IMR-90 (cell line): Measurements from ENCODE around the gene PATE1. TPM values are rescaled to one million over a fixed set of nuclear protein-coding genes. Genes with fewer than 3 reads are reported as not detected.

Experiments used
- ATAC-seq: fragments of 200-7000 bp; cut with Tn5 transposase; 2 replicates; pipeline ENCODE4 v1.9.1; 2020; ENCODE audit warnings: low read depth, mild to moderate bottlenecking, moderate library complexity
- Bru-seq: library from RNA; stranded (reverse); fragments of 400-500 nt; gene quantifications from one replicate; lab custom pipeline; 2021; lab: Mats Ljungman, UMichigan
- BruChase-seq, 2 experiments: library from RNA; stranded (reverse); fragments of 400-500 nt; gene quantifications; one replicate each; lab custom pipeline; 2021; lab: Mats Ljungman, UMichigan
- BruUV-seq: library from RNA; stranded (reverse); fragments of 400-500 nt; replicated peaks from 2 replicates; lab custom pipeline; 2021; lab: Mats Ljungman, UMichigan
- CTCF ChIA-PET: fragments of 300-600 bp; formaldehyde crosslinking; extraction: SDS; loops from one replicate; lab custom pipeline; 2021; ENCODE audit warnings: antibody characterized with exemption; lab: Yijun Ruan, JAX
- POLR2A ChIA-PET: fragments of 300-600 bp; sonication (Branson Sonifier 250); formaldehyde crosslinking; loops from one replicate; lab custom pipeline; 2022; ENCODE audit warnings: antibody characterized with exemption; ENCODE audit not compliant: unreplicated experiment; lab: Charles Lee
- DNase-seq: peaks from one replicate; pipeline ENCODE4 v3.0.0; 2013
- H2AFZ ChIP-seq: replicated peaks from 2 replicates; pipeline ENCODE3; 2013; ENCODE audit warnings: low read length, mild to moderate bottlenecking; ENCODE audit not compliant: poor library complexity
- H2AK5ac ChIP-seq: 2 replicates; pipeline ENCODE4 v1.6.1; 2013; ENCODE audit warnings: low read depth, low read length, inconsistent platforms
- H2AK9ac ChIP-seq: replicated peaks from 2 replicates; pipeline ENCODE3; 2013; ENCODE audit warnings: mild to moderate bottlenecking, low read depth, low read length, moderate library complexity; ENCODE audit not compliant: poor library complexity
- H2BK120ac ChIP-seq: 2 replicates; pipeline ENCODE4 v1.6.1; 2013; ENCODE audit warnings: low read depth, low read length, inconsistent platforms
- H2BK15ac ChIP-seq: 3 replicates; pipeline ENCODE4 v1.6.1; 2013; ENCODE audit warnings: low read depth, low read length, inconsistent platforms
- H2BK20ac ChIP-seq: 2 replicates; pipeline ENCODE4 v1.6.1; 2013; ENCODE audit warnings: low read depth, mild to moderate bottlenecking, inconsistent platforms, low read length, moderate library complexity
- H2BK5ac ChIP-seq: 2 replicates; pipeline ENCODE4 v1.6.1; 2013; ENCODE audit warnings: mild to moderate bottlenecking, low read depth, low read length, inconsistent platforms; ENCODE audit not compliant: poor library complexity, severe bottlenecking
- H3K14ac ChIP-seq: replicated peaks from 2 replicates; pipeline ENCODE4 v1.6.1; 2013; ENCODE audit warnings: low read depth, low read length, inconsistent platforms
- H3K18ac ChIP-seq: 2 replicates; pipeline ENCODE4 v1.6.1; 2013; ENCODE audit warnings: low read depth, low read length, control low read depth
- H3K23ac ChIP-seq: 2 replicates; pipeline ENCODE4 v1.6.1; 2013; ENCODE audit warnings: low read depth, low read length, inconsistent platforms
- H3K27ac ChIP-seq: 2 replicates; pipeline ENCODE4 v1.5.1; 2013; ENCODE audit warnings: mild to moderate bottlenecking, control low read depth, low read length; ENCODE audit not compliant: insufficient read depth
- H3K27me3 ChIP-seq: 2 replicates; pipeline ENCODE4 v1.6.1; 2013; ENCODE audit warnings: low read length; ENCODE audit not compliant: control insufficient read depth, insufficient read depth
- H3K36me3 ChIP-seq: 2 replicates; pipeline ENCODE4 v1.6.1; 2013; ENCODE audit warnings: low read length, mixed read lengths; ENCODE audit not compliant: control insufficient read depth, insufficient read depth
- H3K4ac ChIP-seq: 2 replicates; pipeline ENCODE4 v1.6.1; 2013; ENCODE audit warnings: low read depth, low read length, inconsistent platforms
- H3K4me1 ChIP-seq: 2 replicates; pipeline ENCODE4 v1.6.1; 2013; ENCODE audit warnings: low read length, mixed read lengths; ENCODE audit not compliant: control insufficient read depth, insufficient read depth
- H3K4me2 ChIP-seq: 2 replicates; pipeline ENCODE4 v1.6.1; 2013; ENCODE audit warnings: low read depth, mild to moderate bottlenecking, control low read depth, low read length, moderate library complexity
- H3K4me3 ChIP-seq: 2 replicates; pipeline ENCODE4 v1.5.1; 2013; ENCODE audit warnings: low read depth, mild to moderate bottlenecking, control low read depth, low read length, moderate library complexity; ENCODE audit not compliant: insufficient read depth
- H3K56ac ChIP-seq: 2 replicates; pipeline ENCODE4 v1.6.1; 2013; ENCODE audit warnings: low read length, inconsistent platforms; ENCODE audit not compliant: insufficient read depth; ENCODE audit errors: extremely low read depth
- H3K79me1 ChIP-seq, 2 experiments: 2 replicates each; pipeline ENCODE4 v1.6.1; 2013; ENCODE audit warnings: low read length in 2 of 2, inconsistent platforms in 1 of 2, low read depth in 1 of 2
- H3K9ac ChIP-seq: 2 replicates; pipeline ENCODE4 v1.6.1; 2013; ENCODE audit warnings: low read depth, low read length, control low read depth
- H3K9me1 ChIP-seq: 2 replicates; pipeline ENCODE4 v1.6.1; 2013; ENCODE audit warnings: low read length, inconsistent platforms; ENCODE audit not compliant: insufficient read depth
- H3K9me3 ChIP-seq: 2 replicates; pipeline ENCODE4 v1.6.1; 2013; ENCODE audit warnings: low read length; ENCODE audit not compliant: control insufficient read depth, insufficient read depth
- H4K20me1 ChIP-seq: 2 replicates; pipeline ENCODE4 v1.6.1; 2013; ENCODE audit warnings: low read length, inconsistent platforms; ENCODE audit not compliant: insufficient read depth
- H4K5ac ChIP-seq: 2 replicates; pipeline ENCODE4 v1.6.1; 2013; ENCODE audit warnings: mild to moderate bottlenecking, low read depth, low read length, control low read depth
- H4K8ac ChIP-seq, 2 experiments: 2 replicates each; pipeline ENCODE4 v1.6.1; 2013; ENCODE audit warnings: low read depth in 2 of 2, low read length in 2 of 2, control low read depth in 1 of 2, inconsistent platforms in 1 of 2
- H4K91ac ChIP-seq: 2 replicates; pipeline ENCODE4 v1.6.1; 2013; ENCODE audit warnings: low read depth, low read length, inconsistent platforms; ENCODE audit not compliant: insufficient read depth
- SMC3 ChIP-seq: fragments of 150-350 bp; IDR thresholded peaks from 2 replicates; pipeline ENCODE4 v1.6.1; 2016; ENCODE audit warnings: low read depth, mild to moderate bottlenecking, antibody characterized with exemption, low read length, moderate library complexity
- whole genome bisulfite sequencing, 2 experiments: methylation state at CpG; one replicate each; pipeline versions ENCODE4 v1.1.5 to v1.1.7; 2013; ENCODE audit warnings: missing lambda C conversion rate in 2 of 2; ENCODE audit not compliant: insufficient read length in 1 of 2; ENCODE audit errors: extremely low coverage in 2 of 2; 5-methylcytosine and 5-hydroxymethylcytosine counted together
- dilution Hi-C: fragments of 300-500 bp; cut with HindIII; formaldehyde crosslinking; loops from one replicate; pipeline ENCODE4 v1.14.3; 2018; ENCODE audit warnings: low sequenced_read_pairs; ENCODE audit not compliant: unreplicated experiment
- in situ Hi-C: fragments of 300-500 bp; cut with MboI; formaldehyde crosslinking; loops from 3 replicates; pipeline ENCODE4 v1.14.3; 2019; ENCODE audit warnings: low sequenced_read_pairs, inconsistent platforms, mixed read lengths
- intact Hi-C: fragments of 100-400 bp; cut with micrococcal nuclease; formaldehyde crosslinking; loops from 2 replicates; pipeline ENCODE4 v1.10.0; 2022
- long read RNA-seq: library from polyadenylated mRNA; unstranded; transcript quantifications from one replicate; pipeline ENCODE4 v2.0.0, GENCODE V29; 2021; ENCODE audit not compliant: unreplicated experiment
- polyA plus RNA-seq, 3 experiments: library from polyadenylated mRNA; depleted of rRNA; stranded (reverse); fragments of >200 nt; gene quantifications; 2 replicates each; pipeline ENCODE4 v1.2.3, GENCODE V29; 2012; ENCODE audit warnings: low replicate concordance in 1 of 3
- total RNA-seq: library from RNA; depleted of rRNA; stranded (reverse); fragments of >200 nt; gene quantifications from 2 replicates; pipeline ENCODE4 v1.2.3, GENCODE V29; 2012; rRNA removed

The PATE1 gene, protein sequence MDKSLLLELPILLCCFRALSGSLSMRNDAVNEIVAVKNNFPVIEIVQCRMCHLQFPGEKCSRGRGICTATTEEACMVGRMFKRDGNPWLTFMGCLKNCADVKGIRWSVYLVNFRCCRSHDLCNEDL
- total RNA-seq (not detected in 2 replicates), polyA plus RNA-seq (2012; rRNA removed) (not detected in 2 replicates), Bru-seq, nascent RNA (not detected), BruChase-seq, experiment 1, labeled RNA remaining after a 6-hour chase (not detected), BruChase-seq, experiment 2, labeled RNA remaining after a 2-hour chase (not detected)
- not detected in 2 replicates for polyA plus RNA-seq (2012; cell fraction: cytosol; rRNA removed)
- polyA plus RNA-seq (2012; cell fraction: nucleus; rRNA removed; ENCODE audit: low replicate concordance) = not detected in 2 replicates
- long read RNA-seq = 0 reads

DNA sequence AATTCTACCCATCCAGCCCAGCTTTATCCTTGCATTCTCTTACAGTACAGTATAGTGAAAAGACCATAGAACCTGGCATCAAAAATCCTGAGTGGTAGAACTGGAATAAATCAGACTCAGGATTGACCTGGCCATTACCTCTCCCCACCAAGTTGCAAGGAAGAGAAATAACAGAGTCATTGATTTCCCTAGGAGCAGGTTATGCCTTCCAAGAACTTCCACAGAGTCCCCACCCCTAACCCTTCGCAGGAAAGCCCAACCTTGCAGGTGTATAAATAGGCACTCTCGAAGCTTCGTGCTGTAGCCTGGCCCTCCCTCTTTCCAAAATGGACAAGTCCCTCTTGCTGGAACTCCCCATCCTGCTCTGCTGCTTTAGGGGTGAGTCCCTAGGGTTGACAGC, at the start of gene PATE1:
Gene PATE1 (plus strand): TSS at position 301 of the 400 bp plus-strand sequence. CDS start 26 bp downstream, at position 327.
- no CpG with 5 or more reads among the region's 3 CpGs for WGBS, 2 experiments
- CTCF ChIA-PET = no interaction called here

More for the DNA sequence above, at the start of gene PATE1:
- in situ Hi-C loops = no loop called here
- Histone ChIP-seq H3K4me1 (no peaks in the 10 kb centered on the region), H3K79me1 (no peaks in the 10 kb centered on the region), H4K5ac (no peak within 1 kb of the TSS), H2BK120ac (no peak within 1 kb of the TSS), H3K27ac (no peak within 1 kb of the TSS), H4K20me1 (no peaks in the 10 kb centered on the region), H3K27me3 (peaks cover 1% of the 10 kb centered on the region; the same call in 1 of the 2 replicates), H3K4me3 (no peak within 1 kb of the TSS), H2AK9ac (no peak within 1 kb of the TSS), H3K14ac (no peak within 1 kb of the TSS), H2AK5ac (no peak within 1 kb of the TSS), H2BK15ac (no peak within 1 kb of the TSS), H3K4me2 (no peak within 1 kb of the TSS), H2BK5ac (no peak within 1 kb of the TSS), H3K4ac (no peak within 1 kb of the TSS), H4K91ac (no peak within 1 kb of the TSS), H2AFZ (no peak within 1 kb of the TSS), H2BK20ac (no peak within 1 kb of the TSS), H4K8ac (no peak within 1 kb of the TSS), H3K56ac (no peak within 1 kb of the TSS), H3K9me1 (no peaks in the 10 kb centered on the region), H3K36me3 (no peaks in the 10 kb centered on the region), H3K9ac (no peak within 1 kb of the TSS), H3K18ac (no peak within 1 kb of the TSS), H3K23ac (no peak within 1 kb of the TSS), H3K9me3 (no peaks in the 10 kb centered on the region)
- dilution Hi-C loops = no loop called here
- ATAC-seq (no peak), DNase-seq (no peak)
- TF ChIP-seq SMC3 = no peak
- POLR2A ChIA-PET = no interaction called here
- intact Hi-C loops = no loop called here
- no TSS peak for BruUV-seq
